BLaER1 (cell line): Measurements from ENCODE around the gene DAGLA.
A peak's percentile ranks its signal among the peaks of the same experiment; 100 is the strongest.

Experiments used
- H3K27ac ChIP-seq: shearing (Covaris generic); formaldehyde crosslinking; 2 replicates; pipeline ENCODE4 v1.8.1; 2022
- H3K27me3 ChIP-seq: shearing (Covaris generic); formaldehyde crosslinking; 2 replicates; pipeline ENCODE4 v1.8.1; 2022
- H3K36me3 ChIP-seq: shearing (Covaris generic); formaldehyde crosslinking; 2 replicates; pipeline ENCODE4 v1.8.1; 2022
- H3K4me1 ChIP-seq: shearing (Covaris generic); formaldehyde crosslinking; 2 replicates; pipeline ENCODE4 v1.8.1; 2022
- H3K4me2 ChIP-seq: shearing (Covaris generic); formaldehyde crosslinking; 2 replicates; pipeline ENCODE4 v1.8.1; 2022
- H3K4me3 ChIP-seq: shearing (Covaris generic); formaldehyde crosslinking; 2 replicates; pipeline ENCODE4 v1.8.1; 2022
- H3K9ac ChIP-seq: shearing (Covaris generic); formaldehyde crosslinking; 2 replicates; pipeline ENCODE4 v1.8.1; 2022
- H3K9me3 ChIP-seq: shearing (Covaris generic); formaldehyde crosslinking; 2 replicates; pipeline ENCODE4 v1.8.1; 2022
- H4K20me1 ChIP-seq: shearing (Covaris generic); formaldehyde crosslinking; 2 replicates; pipeline ENCODE4 v1.8.1; 2022
- Cebpa-rat ChIP-seq: shearing (Covaris generic); IDR thresholded peaks from 2 replicates; pipeline ENCODE4 v1.8.1; 2022

The DAGLA gene

GRCh38 chr11:61792310-61793082 lies 112.3 kb downstream of the DAGLA start, which contains the start of the genes FEN1 and TMEM258:
FEN1 (plus strand) TSS chr11:61792911; CDS start chr11:61795362, 2,451 bp downstream.
TMEM258 (minus strand) TSS chr11:61792599; CDS start chr11:61792558, 41 bp downstream.
- H3K9me3 ChIP-seq: no peaks in the 10 kb centered on the region
- H3K9ac ChIP-seq: peak within 1 kb of the TSS; percentile 100
- peaks cover 61% of the 10 kb centered on the region for H3K4me1 ChIP-seq
- TF ChIP-seq Cebpa-rat: no peak
- peaks cover 53% of the 10 kb centered on the region for H4K20me1 ChIP-seq
- peak within 1 kb of the TSS; percentile 87 for H3K4me3 ChIP-seq
- no peaks in the 10 kb centered on the region for H3K27me3 ChIP-seq
- peak within 1 kb of the TSS; percentile 100 for H3K27ac ChIP-seq
- peaks cover 62% of the 10 kb centered on the region for H3K36me3 ChIP-seq
- H3K4me2 ChIP-seq: peak within 1 kb of the TSS; percentile 86

- no peaks in the 10 kb centered on the region for H3K9me3 ChIP-seq
- peak overlapping the region; percentile 87 for H3K4me3 ChIP-seq
- no peaks in the 10 kb centered on the region for H3K27me3 ChIP-seq
- peaks cover 46% of the 10 kb centered on the region for H4K20me1 ChIP-seq
- peaks cover 62% of the 10 kb centered on the region for H3K36me3 ChIP-seq
- no peak for TF ChIP-seq Cebpa-rat
- peaks cover 60% of the 10 kb centered on the region for H3K4me1 ChIP-seq
- H3K9ac ChIP-seq: peak overlapping the region; percentile 100
- peak overlapping the region; percentile 100 for H3K27ac ChIP-seq
- H3K4me2 ChIP-seq: peak overlapping the region; percentile 86
Observed at GRCh38 chr11:61793083-61793828, 113.1 kb downstream of the DAGLA start.

GRCh38 chr11:61793829-61794204 lies 113.6 kb downstream of the DAGLA start:
- H3K4me1 ChIP-seq: peaks cover 55% of the 10 kb centered on the region
- H3K9ac ChIP-seq: peak overlapping the region; percentile 100

GRCh38 chr11:61794579-61794978 lies 114.4 kb downstream of the DAGLA start:
- H3K4me2 ChIP-seq: peak overlapping the region; percentile 86
- no peaks in the 10 kb centered on the region for H3K27me3 ChIP-seq
- 0 out of 2 replicates have a peak overlapping the region, but pooled peaks have one; percentile 87 for H3K4me3 ChIP-seq
- H3K27ac ChIP-seq: no peak overlapping the region
- H3K36me3 ChIP-seq: peaks cover 62% of the 10 kb centered on the region
- peak overlapping the region; percentile 67; the same call in 1 of the 2 replicates for H3K9ac ChIP-seq
- no peak for TF ChIP-seq Cebpa-rat
- H3K9me3 ChIP-seq: no peaks in the 10 kb centered on the region
- H3K4me1 ChIP-seq: peaks cover 55% of the 10 kb centered on the region
- H4K20me1 ChIP-seq: peaks cover 40% of the 10 kb centered on the region

More at GRCh38 chr11:61793829-61794204, 113.6 kb downstream of the DAGLA start:
- Histone ChIP-seq H3K36me3 (peaks cover 62% of the 10 kb centered on the region), H3K4me3 (peak overlapping the region; percentile 87), H4K20me1 (peaks cover 40% of the 10 kb centered on the region), H3K27me3 (no peaks in the 10 kb centered on the region), H3K4me2 (peak overlapping the region; percentile 86), H3K9me3 (no peaks in the 10 kb centered on the region), H3K27ac (peak overlapping the region; percentile 100)
- TF ChIP-seq Cebpa-rat: no peak

DNA sequence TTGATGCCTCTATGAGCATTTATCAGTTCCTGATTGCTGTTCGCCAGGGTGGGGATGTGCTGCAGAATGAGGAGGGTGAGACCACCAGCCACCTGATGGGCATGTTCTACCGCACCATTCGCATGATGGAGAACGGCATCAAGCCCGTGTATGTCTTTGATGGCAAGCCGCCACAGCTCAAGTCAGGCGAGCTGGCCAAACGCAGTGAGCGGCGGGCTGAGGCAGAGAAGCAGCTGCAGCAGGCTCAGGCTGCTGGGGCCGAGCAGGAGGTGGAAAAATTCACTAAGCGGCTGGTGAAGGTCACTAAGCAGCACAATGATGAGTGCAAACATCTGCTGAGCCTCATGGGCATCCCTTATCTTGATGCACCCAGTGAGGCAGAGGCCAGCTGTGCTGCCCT lies 115.3 kb downstream of the DAGLA start:
- H3K27me3 ChIP-seq: no peaks in the 10 kb centered on the region
- H3K9ac ChIP-seq: peak overlapping the region; percentile 67; the same call in 1 of the 2 replicates
- no peak for TF ChIP-seq Cebpa-rat
- H3K27ac ChIP-seq: no peak overlapping the region
- H3K4me2 ChIP-seq: peak overlapping the region; percentile 86
- H3K9me3 ChIP-seq: no peaks in the 10 kb centered on the region
- H3K36me3 ChIP-seq: peaks cover 62% of the 10 kb centered on the region
- peaks cover 40% of the 10 kb centered on the region for H4K20me1 ChIP-seq
- H3K4me3 ChIP-seq: no peak overlapping the region
- peaks cover 55% of the 10 kb centered on the region for H3K4me1 ChIP-seq

DNA sequence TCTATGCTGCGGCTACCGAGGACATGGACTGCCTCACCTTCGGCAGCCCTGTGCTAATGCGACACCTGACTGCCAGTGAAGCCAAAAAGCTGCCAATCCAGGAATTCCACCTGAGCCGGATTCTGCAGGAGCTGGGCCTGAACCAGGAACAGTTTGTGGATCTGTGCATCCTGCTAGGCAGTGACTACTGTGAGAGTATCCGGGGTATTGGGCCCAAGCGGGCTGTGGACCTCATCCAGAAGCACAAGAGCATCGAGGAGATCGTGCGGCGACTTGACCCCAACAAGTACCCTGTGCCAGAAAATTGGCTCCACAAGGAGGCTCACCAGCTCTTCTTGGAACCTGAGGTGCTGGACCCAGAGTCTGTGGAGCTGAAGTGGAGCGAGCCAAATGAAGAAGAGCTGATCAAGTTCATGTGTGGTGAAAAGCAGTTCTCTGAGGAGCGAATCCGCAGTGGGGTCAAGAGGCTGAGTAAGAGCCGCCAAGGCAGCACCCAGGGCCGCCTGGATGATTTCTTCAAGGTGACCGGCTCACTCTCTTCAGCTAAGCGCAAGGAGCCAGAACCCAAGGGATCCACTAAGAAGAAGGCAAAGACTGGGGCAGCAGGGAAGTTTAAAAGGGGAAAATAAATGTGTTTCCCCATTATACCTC lies 115.8 kb downstream of the DAGLA start:
- Histone ChIP-seq H3K4me2 (peak overlapping the region; percentile 86; the same call in 1 of the 2 replicates), H3K4me3 (no peak overlapping the region), H3K9ac (peak overlapping the region; percentile 67; the same call in 1 of the 2 replicates), H4K20me1 (peaks cover 40% of the 10 kb centered on the region), H3K27me3 (no peaks in the 10 kb centered on the region), H3K9me3 (no peaks in the 10 kb centered on the region), H3K4me1 (peaks cover 51% of the 10 kb centered on the region), H3K27ac (no peak overlapping the region), H3K36me3 (peaks cover 62% of the 10 kb centered on the region)
- TF ChIP-seq Cebpa-rat: no peak
